Activated CD8-positive, alpha-beta memory T cell treated with anti-CD3 and anti-CD28 coated beads, Interleukin-2, amount 10 ng/mL, durations not matched to agents 7 days and 5 days (primary cell): ENCODE measurements around the gene PPIC. TPM values are rescaled to one million over a fixed set of nuclear protein-coding genes. Genes with fewer than 3 reads are reported as not detected.

Experiments used
- ATAC-seq: fragments of 150-1000 bp; cut with Tn5 transposase; one replicate; pipeline ENCODE4 v1.10.0; 2021; ENCODE audit warnings: moderate library complexity
- CTCF ChIA-PET: fragments of 350-600 bp; sonication (Branson Sonifier 250); formaldehyde crosslinking; loops from one replicate; lab custom pipeline; 2021; ENCODE audit warnings: antibody characterized with exemption; lab: Charles Lee
- DNase-seq: peaks from one replicate; pipeline ENCODE4 v3.0.0-alpha.2; 2020
- H3K27ac Mint-ChIP-seq: one replicate; pipeline ENCODE4 v1.8.0; 2021; ENCODE audit warnings: mild to moderate bottlenecking, mixed read lengths
- H3K27me3 Mint-ChIP-seq: one replicate; pipeline ENCODE4 v1.8.0; 2021; ENCODE audit warnings: mixed read lengths
- H3K36me3 Mint-ChIP-seq: one replicate; pipeline ENCODE4 v1.8.0; 2021; ENCODE audit warnings: mild to moderate bottlenecking, mixed read lengths
- H3K4me1 Mint-ChIP-seq: one replicate; pipeline ENCODE4 v1.8.0; 2021; ENCODE audit warnings: mixed read lengths
- H3K4me3 Mint-ChIP-seq: one replicate; pipeline ENCODE4 v1.8.0; 2021; ENCODE audit warnings: mild to moderate bottlenecking, moderate library complexity, mixed read lengths
- H3K9me3 Mint-ChIP-seq: one replicate; pipeline ENCODE4 v1.8.0; 2022; ENCODE audit warnings: low read depth, mixed read lengths
- total RNA-seq, 2 experiments: library from RNA; stranded (reverse); gene quantifications; one replicate each; pipeline ENCODE4 v1.2.3, GENCODE V29; 2021

PPIC gene
- total RNA-seq: not detected

GRCh38 chr5:123036391-123037103, at the start of gene PPIC:
Gene PPIC, minus strand, starts transcription at chr5:123036725. Its CDS starts 100 bp downstream, at chr5:123036625.
- Mint-ChIP-seq H3K27me3 (peaks cover 61% of the 10 kb centered on the region), H3K4me3 (peak within 1 kb of the TSS; percentile 53), H3K4me1 (peaks cover 11% of the 10 kb centered on the region), H3K9me3 (no peaks in the 10 kb centered on the region), H3K27ac (no peak within 1 kb of the TSS), H3K36me3 (no peaks in the 10 kb centered on the region)
- ATAC-seq (peak; percentile 64), DNase-seq (no peak)
- CTCF ChIA-PET: no interaction called here

- peaks cover 11% of the 10 kb centered on the region for H3K4me1 Mint-ChIP-seq
- CTCF ChIA-PET: no interaction called here
- H3K27me3 Mint-ChIP-seq: peaks cover 84% of the 10 kb centered on the region
- no peaks in the 10 kb centered on the region for H3K9me3 Mint-ChIP-seq
- peaks cover 2% of the 10 kb centered on the region for H3K36me3 Mint-ChIP-seq
- H3K27ac Mint-ChIP-seq: no peak overlapping the region
- no peak overlapping the region for H3K4me3 Mint-ChIP-seq
- ATAC-seq (no peak), DNase-seq (no peak)
These were observed 49.2 kb upstream of the PPIC start for GRCh38 chr5:123085638-123086286.

- CTCF ChIA-PET: no interaction called here
- H3K27me3 Mint-ChIP-seq: peaks cover 88% of the 10 kb centered on the region
- no peak overlapping the region for H3K4me3 Mint-ChIP-seq
- H3K9me3 Mint-ChIP-seq: no peaks in the 10 kb centered on the region
- peaks cover 2% of the 10 kb centered on the region for H3K36me3 Mint-ChIP-seq
- peaks cover 11% of the 10 kb centered on the region for H3K4me1 Mint-ChIP-seq
- ATAC-seq (no peak), DNase-seq (no peak)
- no peak overlapping the region for H3K27ac Mint-ChIP-seq
These were observed 48.4 kb upstream of the PPIC start for GRCh38 chr5:123084730-123085605.

GRCh38 chr5:123083298-123083697, 46.8 kb upstream of the PPIC start:
- H3K4me3 Mint-ChIP-seq: no peak overlapping the region
- H3K27ac Mint-ChIP-seq: no peak overlapping the region
- DNase-seq: no peak
- ATAC-seq: no peak
- H3K36me3 Mint-ChIP-seq: peaks cover 2% of the 10 kb centered on the region
- H3K9me3 Mint-ChIP-seq: no peaks in the 10 kb centered on the region
- peaks cover 85% of the 10 kb centered on the region for H3K27me3 Mint-ChIP-seq
- H3K4me1 Mint-ChIP-seq: peaks cover 7% of the 10 kb centered on the region
- CTCF ChIA-PET: no interaction called here

- Mint-ChIP-seq H3K27ac (no peak overlapping the region), H3K9me3 (no peaks in the 10 kb centered on the region), H3K4me3 (no peak overlapping the region), H3K4me1 (no peaks in the 10 kb centered on the region), H3K36me3 (no peaks in the 10 kb centered on the region), H3K27me3 (peaks cover 75% of the 10 kb centered on the region)
- no peak for DNase-seq
- ATAC-seq: no peak
- CTCF ChIA-PET: no interaction called here
These were observed 43.7 kb upstream of the PPIC start for GRCh38 chr5:123080215-123080614.

GRCh38 chr5:123075521-123076163, 39.1 kb upstream of the PPIC start:
- Mint-ChIP-seq H3K27ac (no peak overlapping the region), H3K4me1 (no peaks in the 10 kb centered on the region), H3K36me3 (no peaks in the 10 kb centered on the region), H3K9me3 (no peaks in the 10 kb centered on the region), H3K4me3 (no peak overlapping the region), H3K27me3 (peaks cover 49% of the 10 kb centered on the region)
- CTCF ChIA-PET: no interaction called here
- DNase-seq (no peak), ATAC-seq (no peak)

GRCh38 chr5:123068368-123068938, 31.9 kb upstream of the PPIC start:
- Mint-ChIP-seq H3K9me3 (no peaks in the 10 kb centered on the region), H3K27me3 (peaks cover 21% of the 10 kb centered on the region), H3K27ac (no peak overlapping the region), H3K36me3 (no peaks in the 10 kb centered on the region), H3K4me3 (no peak overlapping the region), H3K4me1 (no peaks in the 10 kb centered on the region)
- DNase-seq: no peak
- CTCF ChIA-PET: no interaction called here
- ATAC-seq: no peak

GRCh38 chr5:123066016-123066415, 29.5 kb upstream of the PPIC start:
- DNase-seq (no peak), ATAC-seq (no peak)
- no peaks in the 10 kb centered on the region for H3K36me3 Mint-ChIP-seq
- no peak overlapping the region for H3K4me3 Mint-ChIP-seq
- peaks cover 12% of the 10 kb centered on the region for H3K27me3 Mint-ChIP-seq
- H3K27ac Mint-ChIP-seq: no peak overlapping the region
- no peaks in the 10 kb centered on the region for H3K9me3 Mint-ChIP-seq
- CTCF ChIA-PET: no interaction called here
- no peaks in the 10 kb centered on the region for H3K4me1 Mint-ChIP-seq

- H3K4me3 Mint-ChIP-seq: no peak overlapping the region
These were observed 22.9 kb upstream of the PPIC start for GRCh38 chr5:123059455-123059854.

GRCh38 chr5:123051206-123051605, 14.7 kb upstream of the PPIC start:
- H3K27me3 Mint-ChIP-seq: peaks cover 36% of the 10 kb centered on the region
- no peak for ATAC-seq
- H3K4me1 Mint-ChIP-seq: no peaks in the 10 kb centered on the region
- CTCF ChIA-PET: no interaction called here
- H3K4me3 Mint-ChIP-seq: no peak overlapping the region
- DNase-seq: no peak
- no peak overlapping the region for H3K27ac Mint-ChIP-seq
- H3K9me3 Mint-ChIP-seq: peaks cover 6% of the 10 kb centered on the region
- no peaks in the 10 kb centered on the region for H3K36me3 Mint-ChIP-seq

More at GRCh38 chr5:123059455-123059854, 22.9 kb upstream of the PPIC start:
- Mint-ChIP-seq H3K4me1 (no peaks in the 10 kb centered on the region), H3K36me3 (no peaks in the 10 kb centered on the region), H3K27me3 (peaks cover 26% of the 10 kb centered on the region), H3K27ac (no peak overlapping the region), H3K9me3 (no peaks in the 10 kb centered on the region)
- DNase-seq (no peak), ATAC-seq (no peak)
- CTCF ChIA-PET: no interaction called here

- Mint-ChIP-seq H3K9me3 (peaks cover 6% of the 10 kb centered on the region), H3K4me3 (no peak overlapping the region), H3K4me1 (no peaks in the 10 kb centered on the region), H3K27me3 (peaks cover 53% of the 10 kb centered on the region), H3K27ac (no peak overlapping the region), H3K36me3 (no peaks in the 10 kb centered on the region)
- DNase-seq (no peak), ATAC-seq (no peak)
- CTCF ChIA-PET: no interaction called here
These were observed 11.2 kb upstream of the PPIC start for GRCh38 chr5:123047706-123048105.

GRCh38 chr5:123046222-123046621, 9.7 kb upstream of the PPIC start:
- Mint-ChIP-seq H3K9me3 (no peaks in the 10 kb centered on the region), H3K4me1 (no peaks in the 10 kb centered on the region), H3K4me3 (no peak overlapping the region), H3K27ac (no peak overlapping the region), H3K27me3 (peaks cover 43% of the 10 kb centered on the region), H3K36me3 (no peaks in the 10 kb centered on the region)
- DNase-seq: no peak
- ATAC-seq: no peak
- CTCF ChIA-PET: no interaction called here
